LNCAP (cell line): ENCODE results near the gene ELMO1.

Source experiments
- TF ChIP-seq, protein P1 (sequence below): fragments of 450-650 bp; IDR thresholded peaks from 2 replicates; pipeline ENCODE4 v1.5.1; 2017; ENCODE audit warnings: mild to moderate bottlenecking

ELMO1 gene

DNA sequence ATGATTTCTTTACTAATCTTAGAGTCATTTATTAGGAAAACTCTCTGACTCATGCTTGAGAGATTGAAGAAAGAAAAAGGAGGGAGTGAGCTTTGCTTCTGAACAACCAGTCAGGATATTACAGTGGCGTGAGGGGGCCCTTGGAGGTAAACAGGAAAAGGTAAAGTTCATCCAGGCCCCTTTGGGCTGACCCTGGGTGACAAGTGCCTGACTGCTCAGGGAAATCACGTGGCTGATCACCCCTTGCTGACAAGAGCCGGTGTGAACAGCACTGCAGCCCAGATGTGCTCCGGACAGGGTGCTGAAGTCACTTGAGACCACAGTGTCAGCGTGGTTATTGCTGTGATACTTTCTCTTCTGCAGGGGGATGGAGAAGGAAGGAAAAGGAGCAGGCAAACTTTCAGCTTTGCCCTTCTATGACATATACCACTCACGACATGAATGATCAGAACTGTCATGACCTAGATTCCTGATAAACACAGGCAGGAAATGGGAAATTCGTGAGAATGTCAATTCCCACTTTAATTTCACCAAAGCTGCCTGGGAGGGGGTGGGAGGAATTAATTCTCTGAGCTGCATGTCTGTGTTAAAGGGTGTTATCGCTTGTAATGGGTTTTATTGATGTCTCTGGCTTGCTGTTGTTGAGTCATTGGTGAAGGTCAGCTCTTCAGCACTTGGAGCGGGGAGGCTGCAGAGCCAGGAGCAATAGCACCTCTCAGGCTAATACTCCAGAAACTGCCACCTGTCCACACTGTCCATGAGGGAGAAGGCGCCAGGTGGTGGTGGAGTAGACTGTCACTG lies 584.6 kb downstream of the ELMO1 start:
- TF ChIP-seq, protein P1, sequence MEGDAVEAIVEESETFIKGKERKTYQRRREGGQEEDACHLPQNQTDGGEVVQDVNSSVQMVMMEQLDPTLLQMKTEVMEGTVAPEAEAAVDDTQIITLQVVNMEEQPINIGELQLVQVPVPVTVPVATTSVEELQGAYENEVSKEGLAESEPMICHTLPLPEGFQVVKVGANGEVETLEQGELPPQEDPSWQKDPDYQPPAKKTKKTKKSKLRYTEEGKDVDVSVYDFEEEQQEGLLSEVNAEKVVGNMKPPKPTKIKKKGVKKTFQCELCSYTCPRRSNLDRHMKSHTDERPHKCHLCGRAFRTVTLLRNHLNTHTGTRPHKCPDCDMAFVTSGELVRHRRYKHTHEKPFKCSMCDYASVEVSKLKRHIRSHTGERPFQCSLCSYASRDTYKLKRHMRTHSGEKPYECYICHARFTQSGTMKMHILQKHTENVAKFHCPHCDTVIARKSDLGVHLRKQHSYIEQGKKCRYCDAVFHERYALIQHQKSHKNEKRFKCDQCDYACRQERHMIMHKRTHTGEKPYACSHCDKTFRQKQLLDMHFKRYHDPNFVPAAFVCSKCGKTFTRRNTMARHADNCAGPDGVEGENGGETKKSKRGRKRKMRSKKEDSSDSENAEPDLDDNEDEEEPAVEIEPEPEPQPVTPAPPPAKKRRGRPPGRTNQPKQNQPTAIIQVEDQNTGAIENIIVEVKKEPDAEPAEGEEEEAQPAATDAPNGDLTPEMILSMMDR, result no peak

DNA sequence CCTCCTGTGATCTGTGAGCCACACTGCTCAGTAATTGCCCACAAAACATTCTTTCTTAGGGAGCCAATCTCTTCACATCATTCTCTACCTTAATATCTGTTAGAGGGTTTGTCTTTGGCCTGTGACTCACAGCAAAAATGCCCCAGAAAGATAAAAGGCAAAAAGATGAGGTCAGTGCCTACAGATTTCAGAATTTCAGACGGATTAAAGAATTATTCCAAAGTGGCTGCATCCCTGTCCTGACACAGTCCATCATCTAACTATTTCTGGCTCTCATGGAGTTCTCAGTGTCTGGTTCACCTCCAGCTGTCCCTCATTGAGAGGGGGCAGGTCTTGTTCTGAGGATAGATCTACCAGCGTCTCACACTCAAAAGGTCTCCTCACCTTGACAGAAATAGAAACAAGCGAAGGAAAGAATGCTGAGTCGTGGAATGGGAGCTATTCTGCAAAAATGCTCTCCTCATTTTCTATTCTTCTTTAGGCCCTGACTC lies 585.8 kb downstream of the ELMO1 start:
- TF ChIP-seq, protein P1, result no peak

DNA sequence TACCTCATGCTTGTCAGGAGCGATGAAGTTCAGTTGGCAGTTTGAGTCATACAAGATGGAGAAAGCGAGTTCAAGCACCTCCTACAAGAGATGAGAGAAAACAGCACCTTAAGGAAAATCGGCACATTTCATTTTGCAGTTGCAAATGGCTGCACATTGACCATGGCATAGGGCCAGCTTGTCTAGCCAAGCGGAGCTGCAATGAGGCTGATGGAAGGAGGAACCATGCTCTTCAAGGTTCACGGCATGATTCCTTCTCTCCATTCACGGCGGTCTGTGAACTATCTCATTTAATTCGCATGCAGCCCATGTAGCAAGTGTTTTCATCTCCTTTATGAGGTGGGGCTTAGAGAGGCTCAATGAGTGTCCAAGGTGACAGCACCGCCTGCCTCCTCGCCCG lies 587.0 kb downstream of the ELMO1 start:
- TF ChIP-seq, protein P1, result no peak

DNA sequence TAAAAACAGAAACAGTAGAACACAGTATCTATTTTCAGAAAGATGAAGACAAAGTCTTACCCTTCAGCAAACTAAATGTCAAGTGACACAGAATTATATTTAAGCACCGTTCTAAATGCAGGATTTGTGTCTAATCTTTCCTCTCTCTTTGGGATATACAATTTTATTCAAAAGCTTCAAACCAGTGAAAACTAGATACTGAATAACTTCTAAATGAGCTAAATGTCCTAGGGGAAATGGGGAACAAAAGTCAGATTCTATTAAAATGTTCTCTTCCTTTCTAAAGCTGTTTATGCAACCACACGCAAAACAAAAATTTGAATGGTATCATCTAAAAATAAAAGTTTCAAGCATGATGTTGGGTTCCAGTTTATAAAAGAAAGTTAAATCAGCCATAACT lies 588.0 kb downstream of the ELMO1 start:
- TF ChIP-seq, protein P1, result no peak

DNA sequence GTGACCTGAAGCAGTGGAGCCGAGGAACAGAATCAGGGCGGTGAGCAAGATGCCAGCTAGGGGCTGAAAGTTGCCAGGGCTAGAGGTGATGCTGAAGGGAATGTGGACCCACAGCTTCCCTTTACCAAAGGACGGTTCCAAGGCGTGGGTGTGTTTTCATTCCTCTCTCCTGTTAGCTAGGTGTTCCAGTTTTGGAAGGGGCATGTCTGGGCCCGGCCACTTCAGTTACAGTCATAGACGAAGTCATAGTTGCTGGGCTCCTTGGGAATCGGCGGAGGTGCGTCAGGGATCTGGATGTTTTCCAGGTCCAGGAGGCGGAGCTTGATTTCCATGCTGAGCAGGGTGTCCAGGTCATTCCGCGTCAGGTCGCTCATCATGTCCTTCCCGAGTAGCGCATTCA lies 593.3 kb downstream of the ELMO1 start:
- TF ChIP-seq, protein P1, result no peak

DNA sequence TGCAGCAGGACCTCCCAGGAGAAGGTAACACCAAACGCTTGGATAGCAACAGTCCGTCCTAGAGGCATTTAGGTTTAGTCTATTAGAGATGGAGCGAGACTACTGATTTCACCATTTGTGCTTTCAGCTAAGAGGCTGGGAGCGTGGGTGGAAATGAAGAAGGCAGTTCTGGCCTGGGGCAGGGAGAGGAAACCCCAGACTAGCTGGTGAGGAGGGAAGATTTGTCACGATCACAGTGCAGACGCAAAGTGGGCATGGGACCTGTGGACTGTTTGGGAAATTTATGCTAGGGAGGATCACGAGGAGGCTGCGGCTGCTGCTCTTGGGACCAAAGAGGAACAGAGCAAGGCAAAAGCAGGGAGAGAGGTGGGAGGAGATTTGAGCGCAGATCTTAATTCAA lies 594.0 kb downstream of the ELMO1 start:
- TF ChIP-seq, protein P1, result no peak

DNA sequence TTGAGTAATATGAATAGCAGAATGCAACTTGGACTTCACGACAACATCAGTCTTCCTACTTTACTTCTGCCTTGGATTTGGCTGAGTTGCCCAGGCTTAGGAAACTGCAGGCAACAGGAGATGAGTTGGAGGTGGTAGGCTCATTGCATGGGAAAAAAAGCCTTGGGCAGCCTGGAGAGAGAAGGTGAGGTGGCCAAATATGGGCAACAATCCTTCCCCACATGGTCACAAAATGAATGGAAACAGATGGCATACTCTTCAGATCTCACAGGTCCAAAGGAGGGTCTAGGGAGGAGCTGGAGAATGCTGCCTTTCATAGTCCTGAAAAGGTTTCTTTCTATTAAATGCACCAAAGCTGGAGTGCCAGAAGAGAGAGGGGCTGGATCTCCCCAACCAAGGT lies 595.7 kb downstream of the ELMO1 start:
- TF ChIP-seq, protein P1, result no peak
